ENCODE results near the gene VAC14. TPM values are rescaled to one million over a fixed set of nuclear protein-coding genes. Genes with fewer than 3 reads are reported as not detected.
"Not testable (repeated sequence)": the region's sequence is repeated elsewhere in the genome, so short reads cannot be mapped to it uniquely, and the experiment has no call there.

The VAC14 gene
- total RNA-seq (10 to 100 TPM; 61.8 to 80.5 TPM), polyA plus RNA-seq (ENCODE audit: insufficient read depth, low read depth, low replicate concordance) (41.0 TPM)
- long read RNA-seq, donor 1, transcript VAC14-201 (19 exons, 3,099 nt) = major isoform, 9 of 15 reads
- long read RNA-seq, donor 1, partial matches to known transcripts = 0 of 15 reads
- long read RNA-seq, donor 1, other reads (novel, unspliced or antisense) = 0 of 15 reads
- long read RNA-seq, donor 2, transcript VAC14-212 (1 exons, 3,609 nt) = major isoform, 6 of 10 reads
- long read RNA-seq, donor 2, partial matches to known transcripts = 0 of 10 reads
- long read RNA-seq, donor 2, other reads (novel, unspliced or antisense) = 0 of 10 reads

- intact Hi-C loops (cut with DNase I; ENCODE audit: low total_unique reads) = no loop called here
- Histone ChIP-seq H3K4me1 (peaks cover 14% of the 10 kb centered on the region), H3K27ac (peak within 1 kb of the TSS; percentile 10 to 21), H3K36me3 (ENCODE audit: low read depth, missing control alignments) (no peaks in the 10 kb centered on the region), H3K4me3 (peak within 1 kb of the TSS; percentile 84 to 86), H3K9me3 (no peaks in the 10 kb centered on the region), H3K27me3 (no peaks in the 10 kb centered on the region)
- TF ChIP-seq CTCF (IDR thresholded peaks at IDR 0.05) (no peak), POLR2A (IDR thresholded peaks at IDR 0.05) (no peak)
- DNase-seq = peak; percentile 97
- 0 to 1% methylated on average over 23 to 32 of the region's 64 CpGs for WGBS, 2 donors
Observed at GRCh38 chr16:70800781-70801480, at the start of gene VAC14. Gene VAC14, minus strand, starts transcription at chr16:70801158. Its CDS starts 258 bp downstream, at chr16:70800900.

- H3K27ac ChIP-seq; H3K27me3 ChIP-seq; H3K36me3 ChIP-seq (ENCODE audit: low read depth, missing control alignments); H3K9me3 ChIP-seq; H3K4me3 ChIP-seq; intact Hi-C loops (cut with DNase I; ENCODE audit: low total_unique reads); H3K4me1 ChIP-seq; DNase-seq: not testable (repeated sequence)
- 71 to 83% methylated on average over 1 to 3 of the region's 4 CpGs for WGBS, 2 donors
Observed at GRCh38 chr16:70823498-70824118, 22.6 kb upstream of the VAC14 start.

GRCh38 chr16:70822734-70823133, 21.8 kb upstream of the VAC14 start:
- H3K4me1 ChIP-seq; H3K36me3 ChIP-seq (ENCODE audit: low read depth, missing control alignments); H3K9me3 ChIP-seq; intact Hi-C loops (cut with DNase I; ENCODE audit: low total_unique reads); H3K27ac ChIP-seq; H3K27me3 ChIP-seq; H3K4me3 ChIP-seq; DNase-seq: not testable (repeated sequence)
- WGBS, 2 donors = 60 to 83% methylated on average over 1 of the region's 2 CpGs

GRCh38 chr16:70818088-70818487, 17.1 kb upstream of the VAC14 start:
- H3K4me3 ChIP-seq; intact Hi-C loops (cut with DNase I; ENCODE audit: low total_unique reads); H3K27ac ChIP-seq; H3K27me3 ChIP-seq; DNase-seq; H3K9me3 ChIP-seq; H3K4me1 ChIP-seq; H3K36me3 ChIP-seq (ENCODE audit: low read depth, missing control alignments): not testable (repeated sequence)
- WGBS, 2 donors = 60 to 74% methylated on average over 1 to 8 of the region's 13 CpGs

- DNase-seq = no peak
- intact Hi-C loops (cut with DNase I; ENCODE audit: low total_unique reads) = no loop called here
- Histone ChIP-seq H3K4me1 (no peaks in the 10 kb centered on the region), H3K27me3 (no peaks in the 10 kb centered on the region), H3K27ac (no peak overlapping the region), H3K9me3 (no peaks in the 10 kb centered on the region), H3K4me3 (no peak overlapping the region), H3K36me3 (ENCODE audit: low read depth, missing control alignments) (no peaks in the 10 kb centered on the region)
- 61 to 81% methylated on average over 9 of the region's 9 CpGs for WGBS, 2 donors
- no peak for TF ChIP-seq POLR2A (IDR thresholded peaks at IDR 0.05)
- no peak for TF ChIP-seq CTCF (IDR thresholded peaks at IDR 0.05)
Observed at GRCh38 chr16:70809392-70810060, 8.6 kb upstream of the VAC14 start.

- Histone ChIP-seq H3K27me3 (no peaks in the 10 kb centered on the region), H3K27ac (no peak overlapping the region), H3K9me3 (no peaks in the 10 kb centered on the region), H3K36me3 (ENCODE audit: low read depth, missing control alignments) (no peaks in the 10 kb centered on the region), H3K4me3 (no peak overlapping the region), H3K4me1 (no peaks in the 10 kb centered on the region)
- no peak for DNase-seq
- no peak for TF ChIP-seq POLR2A (IDR thresholded peaks at IDR 0.05)
- TF ChIP-seq CTCF (IDR thresholded peaks at IDR 0.05) = no peak
- intact Hi-C loops (cut with DNase I; ENCODE audit: low total_unique reads) = no loop called here
Observed at GRCh38 chr16:70808371-70808770, 7.4 kb upstream of the VAC14 start.
